Measurements from ENCODE around the gene TSEN2. TPM values are rescaled to one million over a fixed set of nuclear protein-coding genes. Genes with fewer than 3 reads are reported as not detected.

The TSEN2 gene
- total and polyA plus RNA-seq, 2 of the 13 experiments (the other 11 are each of a cell fraction or from before 2014, with no cell fraction given): 11.0 to 17.3 TPM

GRCh38 chr3:12483872-12484197, 445 bp upstream of the TSEN2 start (continued):
- TF ChIP-seq KDM3A (CRISPR knock-in tag; IDR thresholded peaks at IDR 0.05; ENCODE audit: low read depth) (0 out of 2 replicates have a peak, but pooled peaks have one; percentile 12), ZNF512B (CRISPR knock-in tag; IDR thresholded peaks at IDR 0.05; ENCODE audit: borderline replicate concordance) (no peak), ZNF441 (CRISPR knock-in tag; IDR thresholded peaks at IDR 0.05; ENCODE audit: borderline replicate concordance) (peak; percentile 61; the same call in 1 of the 2 replicates), ZNF619 (CRISPR knock-in tag; IDR thresholded peaks at IDR 0.05) (peak; percentile 75), ZNF556 (CRISPR knock-in tag; IDR thresholded peaks at IDR 0.05; ENCODE audit: borderline replicate concordance) (0 out of 2 replicates have a peak, but pooled peaks have one; percentile 14), ZFYVE20 (CRISPR knock-in tag; IDR thresholded peaks at IDR 0.05; ENCODE audit: borderline replicate concordance, low read depth) (0 out of 2 replicates have a peak, but pooled peaks have one; percentile 36), ZNF713 (CRISPR knock-in tag; IDR thresholded peaks at IDR 0.05) (0 out of 2 replicates have a peak, but pooled peaks have one; percentile 28)

GRCh38 chr3:12484983-12485327, 675 bp downstream of the TSEN2 start:
- TF ChIP-seq ZNF296 (CRISPR knock-in tag; conservative IDR thresholded peaks at IDR 0.05) (0 out of 2 replicates have a peak, but pooled peaks have one; percentile 13), ATRX (CRISPR knock-in tag; IDR thresholded peaks at IDR 0.05; ENCODE audit: borderline replicate concordance) (no peak), ZNF761 (CRISPR knock-in tag; conservative IDR thresholded peaks at IDR 0.05) (no peak), PLRG1 (conservative IDR thresholded peaks at IDR 0.05) (no peak), CBX1 (IDR thresholded peaks at IDR 0.05; ENCODE audit: low read depth) (no peak), CREB1 (IDR thresholded peaks at IDR 0.05) (no peak), CREB1 (CRISPR knock-in tag; IDR thresholded peaks at IDR 0.05) (no peak), RXRB (CRISPR knock-in tag; IDR thresholded peaks at IDR 0.05; ENCODE audit: borderline replicate concordance) (no peak), ZNF3 (CRISPR knock-in tag; IDR thresholded peaks at IDR 0.05) (no peak), HIVEP1 (CRISPR knock-in tag; IDR thresholded peaks at IDR 0.05) (peak; percentile 3; the same call in 1 of the 2 replicates), E2F5 (CRISPR knock-in tag; conservative IDR thresholded peaks at IDR 0.05) (no peak)
- Histone ChIP-seq H3K27ac (ENCODE audit: extremely low read length, insufficient read depth, low read length) (peak overlapping the region; percentile 75), H2AFZ (ENCODE audit: low read length) (no peak overlapping the region), H3K4me3 (replicated peaks in 1 of 3; ENCODE audit: insufficient read depth in 1 of 3, low read depth in 2 of 3, low read length in 3 of 3) (peak overlapping the region; percentile 78 to 84 (median 79)), H3K27me3 (ENCODE audit: control insufficient read depth in 1 of 2, insufficient read depth in 2 of 2, low read length in 2 of 2) (no peaks in the 10 kb centered on the region), H4K20me1 (ENCODE audit: insufficient read depth, low read length) (no peaks in the 10 kb centered on the region), H3K4me1 (ENCODE audit: insufficient read depth, low read length) (peaks cover 45% of the 10 kb centered on the region), H3K9me3 (ENCODE audit: low read length) (no peaks in the 10 kb centered on the region), H3K4me2 (ENCODE audit: low read depth, low read length) (peak overlapping the region; percentile 100), H3K79me2 (ENCODE audit: insufficient read depth, low read length) (peaks cover 17% of the 10 kb centered on the region), H3K9ac (ENCODE audit: insufficient read depth, low read depth, low read length) (peak overlapping the region; percentile 74), H3K36me3 (replicated peaks in 1 of 2; ENCODE audit: control insufficient read depth in 1 of 2, insufficient read depth in 2 of 2, low read length in 2 of 2) (peaks cover 0 to 7% of the 10 kb centered on the region in 2 experiments; a peak in 3 of 5 replicates)
- ChIA-PET CTCF (ENCODE audit: low intra/inter-chr PET ratio, low total read pairs) (no interaction called here), POLR2A (interaction anchor here (1.0 to 3.1 kb wide), 10 partner anchors 8 to 329 kb away, joined by 3 to 19 read pairs (median 4); partner anchors contain the start of gene RAF1)
- in situ Hi-C loops (cut with HindIII; ENCODE audit: extremely low pct_ligation_motif_present, low pct_unique_long_range_greater_than_20kb): loop anchor here (5.0 kb wide), 1 partner anchor 198 kb away; the partner anchor contains the start of gene PPARG
- intact Hi-C loops (cut with micrococcal nuclease; ENCODE audit: unreplicated experiment): loop anchor here (5.0 to 10.0 kb wide), 3 partner anchors 170 to 308 kb away; partner anchors contain the start of gene PPARG
- BruUV-seq (replicated peaks): no TSS peak
- no peak for FAIRE-seq
- DNase-seq (ENCODE audit: low spot score): peak; percentile 25
- peak; percentile 14 for ATAC-seq
- 0% methylated on average over 2 of the region's 5 CpGs for WGBS (ENCODE audit: low lambda C conversion rate)
